ENCODE data around the gene STX8.

The STX8 gene

GRCh38 chr17:9228408-9229159, 347.0 kb downstream of the STX8 start:
- DNase-seq (ENCODE audit: low spot score), result no peak

GRCh38 chr17:9227819-9228407, 347.7 kb downstream of the STX8 start:
- DNase-seq (ENCODE audit: low spot score), result no peak

- DNase-seq (ENCODE audit: low spot score), result no peak
These were observed 348.9 kb downstream of the STX8 start for GRCh38 chr17:9226794-9227135.

- DNase-seq (ENCODE audit: low spot score), result no peak
These were observed 349.4 kb downstream of the STX8 start for GRCh38 chr17:9226130-9226793.

GRCh38 chr17:9225305-9226101, 350.1 kb downstream of the STX8 start:
- no peak for DNase-seq (ENCODE audit: low spot score)

- DNase-seq (ENCODE audit: low spot score), result no peak
These were observed 351.1 kb downstream of the STX8 start for GRCh38 chr17:9224485-9224884.

GRCh38 chr17:9223531-9223930, 352.1 kb downstream of the STX8 start:
- no peak for DNase-seq (ENCODE audit: low spot score)

- DNase-seq (ENCODE audit: low spot score), result no peak
These were observed 353.8 kb downstream of the STX8 start for GRCh38 chr17:9221922-9222180.

- no peak for DNase-seq (ENCODE audit: low spot score)
These were observed 354.3 kb downstream of the STX8 start for GRCh38 chr17:9221147-9221921.

GRCh38 chr17:9220398-9221146, 355.0 kb downstream of the STX8 start:
- no peak for DNase-seq (ENCODE audit: low spot score)

- DNase-seq (ENCODE audit: low spot score), result no peak
These were observed 355.8 kb downstream of the STX8 start for GRCh38 chr17:9219631-9220397.

- no peak for DNase-seq (ENCODE audit: low spot score)
These were observed 356.7 kb downstream of the STX8 start for GRCh38 chr17:9218911-9219310.

- DNase-seq (ENCODE audit: low spot score), result no peak
These were observed 357.5 kb downstream of the STX8 start for GRCh38 chr17:9218064-9218635.

GRCh38 chr17:9217151-9218056, 358.2 kb downstream of the STX8 start:
- no peak for DNase-seq (ENCODE audit: low spot score)

- DNase-seq (ENCODE audit: low spot score), result no peak
These were observed 360.2 kb downstream of the STX8 start for GRCh38 chr17:9215465-9215864.

GRCh38 chr17:9213303-9213640, 362.3 kb downstream of the STX8 start:
- DNase-seq (ENCODE audit: low spot score), result no peak

- no peak for DNase-seq (ENCODE audit: low spot score)
These were observed 363.0 kb downstream of the STX8 start for GRCh38 chr17:9212376-9213302.
